Measurements from ENCODE around the gene KRT5. TPM values are rescaled to one million over a fixed set of nuclear protein-coding genes. Genes with fewer than 3 reads are reported as not detected.

KRT5 gene
- total and polyA plus RNA-seq, 10 of the 15 experiments (the other 5 are each of a cell fraction or from before 2014, with no cell fraction given): 1.6 TPM; not detected in 9

DNA sequence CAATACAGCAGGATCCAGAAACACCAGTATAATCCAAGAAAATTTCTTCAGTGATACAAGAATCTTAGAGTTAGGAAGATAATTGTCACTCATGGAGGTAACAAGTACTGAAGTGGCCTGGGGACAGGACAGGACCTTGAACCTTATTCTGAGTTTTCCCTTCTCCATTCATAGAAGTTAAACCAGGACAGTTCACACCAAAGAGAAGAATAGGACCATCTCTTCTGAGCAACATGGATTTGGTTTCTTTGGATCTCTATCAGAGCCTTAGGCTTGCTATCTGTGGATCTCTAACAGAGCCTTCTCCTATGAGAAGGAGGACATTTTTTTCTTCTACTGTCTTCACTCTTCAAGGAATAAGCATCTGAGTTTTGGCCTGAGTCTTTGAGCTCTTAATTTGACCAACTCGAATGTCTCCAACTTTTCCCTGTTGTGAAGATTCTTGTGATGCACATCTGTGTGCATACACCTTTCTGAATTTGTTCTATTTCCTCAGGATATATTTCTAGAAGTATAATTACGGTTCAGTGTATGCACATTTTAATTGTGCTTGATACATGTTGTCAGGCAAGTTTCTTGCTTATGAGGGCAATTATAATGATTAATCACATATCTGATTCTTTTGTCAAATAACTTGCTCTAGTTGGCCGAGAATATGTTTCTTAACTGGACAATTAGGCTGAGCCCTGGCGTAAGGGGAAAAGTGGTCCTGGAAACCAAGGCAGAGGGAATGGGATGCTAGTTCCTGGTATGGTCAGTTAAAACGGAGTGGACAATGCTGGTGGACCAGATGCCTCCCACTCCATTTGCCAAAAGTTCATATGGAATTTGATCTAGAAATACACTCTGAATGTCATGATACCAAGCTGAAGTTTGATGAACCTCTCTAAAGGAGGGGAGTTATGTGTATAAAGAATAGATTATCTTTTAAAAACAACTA lies 33.8 kb downstream of the KRT5 start:
- Histone ChIP-seq H3K27ac (ENCODE audit: control insufficient read depth, insufficient read depth) (no peak overlapping the region), H2AFZ (ENCODE audit: control insufficient read depth, low read depth, low read length) (no peak overlapping the region), H3K79me2 (ENCODE audit: control insufficient read depth, insufficient read depth, low read length) (no peaks in the 10 kb centered on the region), H3K9ac (ENCODE audit: control insufficient read depth, insufficient read depth, low read length) (no peak overlapping the region), H3K4me2 (ENCODE audit: control insufficient read depth, insufficient read depth) (no peak overlapping the region), H3K4me3 (no peak overlapping the region), H3K27me3 (replicated peaks in 1 of 2; ENCODE audit: control insufficient read depth in 2 of 2, insufficient read depth in 2 of 2, low read length in 1 of 2) (no peaks in the 10 kb centered on the region; a peak in 2 of 4 replicates), H3K36me3 (ENCODE audit: control insufficient read depth in 2 of 2, insufficient read depth in 2 of 2, low read length in 1 of 2) (no peaks in the 10 kb centered on the region), H3K9me3 (replicated peaks; ENCODE audit: control insufficient read depth, insufficient read depth, low read length) (no peaks in the 10 kb centered on the region), H4K20me1 (ENCODE audit: control insufficient read depth, insufficient read depth) (no peaks in the 10 kb centered on the region), H3K4me1 (ENCODE audit: control insufficient read depth, insufficient read depth, low read length) (no peaks in the 10 kb centered on the region)
- ChIA-PET CTCF (no interaction called here), POLR2A (no interaction called here), RAD21 (ENCODE audit: unreplicated experiment) (no interaction called here), SMC1A (ENCODE audit: uncharacterized antibody, unreplicated experiment) (no interaction called here)
- FAIRE-seq: no peak
- WGBS (ENCODE audit: insufficient coverage, insufficient replicate concordance, low lambda C conversion rate, missing lambda C conversion rate): 20% methylated on average over 5 of the region's 5 CpGs
- no peak for TF ChIP-seq SUZ12 (IDR thresholded peaks at IDR 0.05; ENCODE audit: unreplicated experiment)
- no peak for TF ChIP-seq SPI1 (IDR thresholded peaks at IDR 0.05; ENCODE audit: borderline replicate concordance, insufficient read depth, low read depth, low read length)
- no peak for TF ChIP-seq HDAC6 (IDR thresholded peaks at IDR 0.05; ENCODE audit: unreplicated experiment)
- no peak for TF ChIP-seq SMC3 (IDR thresholded peaks at IDR 0.05; ENCODE audit: borderline replicate concordance, low read length)
- in situ Hi-C loops (cut with MboI): no loop called here
- no TSS peak for BruUV-seq (replicated peaks)
- ATAC-seq: no peak
- DNase-seq (ENCODE audit: low read depth, low spot score): no peak
- intact Hi-C loops (cut with micrococcal nuclease; ENCODE audit: unreplicated experiment): no loop called here

DNA sequence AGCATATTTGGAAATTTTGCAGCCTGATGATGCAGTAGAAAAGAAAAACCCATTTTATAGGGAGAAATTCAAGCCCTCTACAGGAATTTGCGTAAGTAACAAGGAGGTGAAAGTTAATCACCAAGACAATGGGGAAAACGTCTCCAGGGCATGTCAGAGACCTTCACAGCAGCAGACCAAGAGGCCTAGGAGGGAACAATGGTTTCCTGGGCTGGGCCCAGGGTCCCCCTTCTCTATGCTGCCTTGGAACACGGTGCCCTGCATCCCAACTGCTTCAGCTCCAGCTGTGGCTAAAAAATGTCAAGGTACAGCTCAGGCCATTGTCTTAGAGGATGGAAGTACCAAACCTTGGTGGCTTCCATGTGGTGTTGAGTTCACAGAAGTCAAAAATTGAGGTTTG lies 40.1 kb downstream of the KRT5 start:
- in situ Hi-C loops (cut with MboI) (no loop called here), intact Hi-C loops (cut with micrococcal nuclease; ENCODE audit: unreplicated experiment) (no loop called here)
- no peak overlapping the region for H3K27ac ChIP-seq (ENCODE audit: control insufficient read depth, insufficient read depth)
- WGBS (ENCODE audit: insufficient coverage, insufficient replicate concordance, low lambda C conversion rate, missing lambda C conversion rate): 0% methylated on average over 3 of the region's 3 CpGs
- no peaks in the 10 kb centered on the region for H3K36me3 ChIP-seq (ENCODE audit: control insufficient read depth in 2 of 2, insufficient read depth in 2 of 2, low read length in 1 of 2)
- no peak overlapping the region for H3K9ac ChIP-seq (ENCODE audit: control insufficient read depth, insufficient read depth, low read length)
- ChIA-PET SMC1A (ENCODE audit: uncharacterized antibody, unreplicated experiment) (no interaction called here), CTCF (no interaction called here), RAD21 (ENCODE audit: unreplicated experiment) (no interaction called here), POLR2A (no interaction called here)
- no peaks in the 10 kb centered on the region for H3K27me3 ChIP-seq (replicated peaks in 1 of 2; ENCODE audit: control insufficient read depth in 2 of 2, insufficient read depth in 2 of 2, low read length in 1 of 2)
- no peak overlapping the region for H3K4me2 ChIP-seq (ENCODE audit: control insufficient read depth, insufficient read depth)
- H3K79me2 ChIP-seq (ENCODE audit: control insufficient read depth, insufficient read depth, low read length): no peaks in the 10 kb centered on the region
- no peaks in the 10 kb centered on the region for H3K4me1 ChIP-seq (ENCODE audit: control insufficient read depth, insufficient read depth, low read length)
- H3K9me3 ChIP-seq (replicated peaks; ENCODE audit: control insufficient read depth, insufficient read depth, low read length): no peaks in the 10 kb centered on the region; the same call in 2 of the 3 replicates
- H2AFZ ChIP-seq (ENCODE audit: control insufficient read depth, low read depth, low read length): no peak overlapping the region
- BruUV-seq (replicated peaks): no TSS peak
- TF ChIP-seq HCFC1 (IDR thresholded peaks at IDR 0.05; ENCODE audit: low read length) (no peak), RBBP5 (conservative IDR thresholded peaks at IDR 0.05) (no peak), PML (IDR thresholded peaks at IDR 0.05; ENCODE audit: low read length) (no peak)
- TF ChIP-seq, protein P1, sequence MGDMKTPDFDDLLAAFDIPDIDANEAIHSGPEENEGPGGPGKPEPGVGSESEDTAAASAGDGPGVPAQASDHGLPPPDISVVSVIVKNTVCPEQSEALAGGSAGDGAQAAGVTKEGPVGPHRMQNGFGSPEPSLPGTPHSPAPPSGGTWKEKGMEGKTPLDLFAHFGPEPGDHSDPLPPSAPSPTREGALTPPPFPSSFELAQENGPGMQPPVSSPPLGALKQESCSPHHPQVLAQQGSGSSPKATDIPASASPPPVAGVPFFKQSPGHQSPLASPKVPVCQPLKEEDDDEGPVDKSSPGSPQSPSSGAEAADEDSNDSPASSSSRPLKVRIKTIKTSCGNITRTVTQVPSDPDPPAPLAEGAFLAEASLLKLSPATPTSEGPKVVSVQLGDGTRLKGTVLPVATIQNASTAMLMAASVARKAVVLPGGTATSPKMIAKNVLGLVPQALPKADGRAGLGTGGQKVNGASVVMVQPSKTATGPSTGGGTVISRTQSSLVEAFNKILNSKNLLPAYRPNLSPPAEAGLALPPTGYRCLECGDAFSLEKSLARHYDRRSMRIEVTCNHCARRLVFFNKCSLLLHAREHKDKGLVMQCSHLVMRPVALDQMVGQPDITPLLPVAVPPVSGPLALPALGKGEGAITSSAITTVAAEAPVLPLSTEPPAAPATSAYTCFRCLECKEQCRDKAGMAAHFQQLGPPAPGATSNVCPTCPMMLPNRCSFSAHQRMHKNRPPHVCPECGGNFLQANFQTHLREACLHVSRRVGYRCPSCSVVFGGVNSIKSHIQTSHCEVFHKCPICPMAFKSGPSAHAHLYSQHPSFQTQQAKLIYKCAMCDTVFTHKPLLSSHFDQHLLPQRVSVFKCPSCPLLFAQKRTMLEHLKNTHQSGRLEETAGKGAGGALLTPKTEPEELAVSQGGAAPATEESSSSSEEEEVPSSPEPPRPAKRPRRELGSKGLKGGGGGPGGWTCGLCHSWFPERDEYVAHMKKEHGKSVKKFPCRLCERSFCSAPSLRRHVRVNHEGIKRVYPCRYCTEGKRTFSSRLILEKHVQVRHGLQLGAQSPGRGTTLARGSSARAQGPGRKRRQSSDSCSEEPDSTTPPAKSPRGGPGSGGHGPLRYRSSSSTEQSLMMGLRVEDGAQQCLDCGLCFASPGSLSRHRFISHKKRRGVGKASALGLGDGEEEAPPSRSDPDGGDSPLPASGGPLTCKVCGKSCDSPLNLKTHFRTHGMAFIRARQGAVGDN (IDR thresholded peaks at IDR 0.05): no peak
- TF ChIP-seq, protein P2, sequence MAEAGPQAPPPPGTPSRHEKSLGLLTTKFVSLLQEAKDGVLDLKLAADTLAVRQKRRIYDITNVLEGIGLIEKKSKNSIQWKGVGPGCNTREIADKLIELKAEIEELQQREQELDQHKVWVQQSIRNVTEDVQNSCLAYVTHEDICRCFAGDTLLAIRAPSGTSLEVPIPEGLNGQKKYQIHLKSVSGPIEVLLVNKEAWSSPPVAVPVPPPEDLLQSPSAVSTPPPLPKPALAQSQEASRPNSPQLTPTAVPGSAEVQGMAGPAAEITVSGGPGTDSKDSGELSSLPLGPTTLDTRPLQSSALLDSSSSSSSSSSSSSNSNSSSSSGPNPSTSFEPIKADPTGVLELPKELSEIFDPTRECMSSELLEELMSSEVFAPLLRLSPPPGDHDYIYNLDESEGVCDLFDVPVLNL (IDR thresholded peaks at IDR 0.05; ENCODE audit: low read depth, low read length): no peak
- no peak for ATAC-seq
- no peak for DNase-seq (ENCODE audit: low read depth, low spot score)
- FAIRE-seq: no peak
- H3K4me3 ChIP-seq: no peak overlapping the region
- H4K20me1 ChIP-seq (ENCODE audit: control insufficient read depth, insufficient read depth): no peaks in the 10 kb centered on the region

Data from GM12878 (cell line).